ENCODE measurements around the gene ADCY5.

DNA sequence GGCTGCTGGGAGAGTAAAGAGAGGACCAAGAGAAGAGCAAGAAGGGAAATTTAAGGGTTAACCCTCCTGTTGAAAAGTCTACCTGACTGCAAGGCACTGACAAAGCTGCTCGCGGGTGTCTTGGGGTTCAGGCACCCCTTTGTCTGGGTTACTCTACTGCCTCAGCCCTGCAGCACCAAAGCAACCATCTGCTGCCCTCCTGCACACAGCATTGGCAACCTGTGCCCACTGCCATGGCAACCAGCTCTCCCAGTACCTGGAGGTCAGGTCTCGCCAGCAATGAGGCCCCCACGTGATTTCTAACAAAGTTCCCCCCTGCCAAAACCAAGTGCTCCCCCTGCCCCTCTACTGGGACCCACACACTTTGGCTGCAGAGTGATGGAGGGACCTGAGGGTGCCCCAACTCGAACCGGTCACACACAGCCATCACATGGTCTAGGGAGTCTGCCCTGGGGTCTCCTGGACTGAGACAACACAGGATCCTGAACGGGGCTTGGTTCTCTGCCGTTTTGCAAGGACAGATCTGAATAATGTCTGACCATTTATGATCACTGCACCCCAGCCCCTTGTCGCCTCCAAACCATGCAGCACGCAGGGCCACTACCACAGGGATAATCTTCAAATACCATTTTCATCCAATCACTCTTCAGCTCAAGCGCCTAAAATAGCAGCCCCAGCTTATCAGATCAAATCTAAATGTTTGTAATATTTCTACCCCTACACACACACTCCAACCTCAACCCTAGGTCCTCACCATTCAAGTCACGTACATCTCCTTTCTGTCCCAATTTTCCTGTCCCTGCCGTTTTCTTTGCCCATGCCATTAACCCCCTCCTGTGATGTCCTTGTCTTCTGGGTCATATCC is 50.7 kb downstream of the ADCY5 start:
- TF ChIP-seq POLR2A (IDR thresholded peaks at IDR 0.05) (no peak), EP300 (IDR thresholded peaks at IDR 0.05) (no peak)
- TF ChIP-seq, protein P1, sequence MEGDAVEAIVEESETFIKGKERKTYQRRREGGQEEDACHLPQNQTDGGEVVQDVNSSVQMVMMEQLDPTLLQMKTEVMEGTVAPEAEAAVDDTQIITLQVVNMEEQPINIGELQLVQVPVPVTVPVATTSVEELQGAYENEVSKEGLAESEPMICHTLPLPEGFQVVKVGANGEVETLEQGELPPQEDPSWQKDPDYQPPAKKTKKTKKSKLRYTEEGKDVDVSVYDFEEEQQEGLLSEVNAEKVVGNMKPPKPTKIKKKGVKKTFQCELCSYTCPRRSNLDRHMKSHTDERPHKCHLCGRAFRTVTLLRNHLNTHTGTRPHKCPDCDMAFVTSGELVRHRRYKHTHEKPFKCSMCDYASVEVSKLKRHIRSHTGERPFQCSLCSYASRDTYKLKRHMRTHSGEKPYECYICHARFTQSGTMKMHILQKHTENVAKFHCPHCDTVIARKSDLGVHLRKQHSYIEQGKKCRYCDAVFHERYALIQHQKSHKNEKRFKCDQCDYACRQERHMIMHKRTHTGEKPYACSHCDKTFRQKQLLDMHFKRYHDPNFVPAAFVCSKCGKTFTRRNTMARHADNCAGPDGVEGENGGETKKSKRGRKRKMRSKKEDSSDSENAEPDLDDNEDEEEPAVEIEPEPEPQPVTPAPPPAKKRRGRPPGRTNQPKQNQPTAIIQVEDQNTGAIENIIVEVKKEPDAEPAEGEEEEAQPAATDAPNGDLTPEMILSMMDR (IDR thresholded peaks at IDR 0.05), result no peak
